GM19467 (cell line): Measurements from ENCODE around the gene CNTN4.
"Not testable (repeated sequence)": the region's sequence is repeated elsewhere in the genome, so short reads cannot be mapped to it uniquely, and the experiment has no call there.

Experiments
- ATAC-seq: cut with Tn5 transposase; IDR thresholded peaks from one replicate; pipeline ENCODE4 v1.9.1; 2021; ENCODE audit warnings: mild to moderate bottlenecking, moderate library complexity; ENCODE audit not compliant: unreplicated experiment

CNTN4 gene

DNA sequence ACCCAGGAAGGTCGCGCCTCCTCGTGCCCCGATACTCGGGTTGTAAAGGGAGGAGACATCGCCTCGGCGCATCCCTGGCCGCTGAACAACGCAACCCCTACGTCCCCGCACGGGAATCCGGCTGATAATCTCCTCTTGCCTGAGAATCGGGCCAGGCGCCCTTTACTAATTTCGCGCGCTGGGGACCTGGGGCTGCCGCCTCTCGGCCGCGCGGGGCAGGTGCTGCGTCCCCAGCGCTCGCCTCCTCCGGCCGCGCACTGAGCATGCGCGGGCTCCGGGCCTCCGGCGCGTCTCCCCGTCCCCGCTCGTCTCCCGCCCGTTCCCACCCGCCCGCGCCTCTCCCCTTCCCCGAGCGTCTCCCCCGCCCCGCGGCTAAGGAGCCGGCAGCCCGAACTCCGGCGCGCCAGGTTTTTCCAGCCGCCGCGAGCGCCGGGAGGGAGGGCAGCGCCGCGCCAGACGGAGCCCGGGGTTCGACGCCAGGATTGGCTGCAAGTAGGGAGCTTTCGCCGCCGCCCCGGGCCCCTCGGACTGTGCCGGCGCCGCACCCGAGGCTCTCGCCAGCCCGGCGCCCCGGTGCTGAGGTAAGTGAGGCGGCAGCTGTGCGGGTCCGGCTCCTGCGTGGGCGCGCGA, at the start of gene CNTN4:
CNTN4 (plus strand) TSS at position 469 of the 630 bp plus-strand sequence.
- no peak for ATAC-seq

DNA sequence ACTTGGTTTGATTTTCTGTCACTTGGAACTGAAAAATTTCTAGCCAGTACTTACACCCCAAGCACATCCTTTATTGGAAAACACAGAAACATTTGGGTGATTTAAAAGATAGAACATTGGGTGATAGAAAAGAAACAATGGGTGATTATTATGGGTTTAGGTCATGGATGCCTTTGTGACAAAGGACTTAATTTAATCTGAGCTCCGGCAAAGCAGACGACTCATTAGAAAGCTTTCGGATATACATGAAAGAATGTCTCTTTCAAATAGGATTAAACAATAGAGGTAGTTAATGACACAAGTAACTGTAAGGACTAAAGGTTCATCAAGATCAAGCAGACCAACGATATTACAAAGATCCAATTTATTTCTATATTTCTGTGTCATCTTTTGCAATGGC, 37.3 kb upstream of the CNTN4 start:
- ATAC-seq = no peak

DNA sequence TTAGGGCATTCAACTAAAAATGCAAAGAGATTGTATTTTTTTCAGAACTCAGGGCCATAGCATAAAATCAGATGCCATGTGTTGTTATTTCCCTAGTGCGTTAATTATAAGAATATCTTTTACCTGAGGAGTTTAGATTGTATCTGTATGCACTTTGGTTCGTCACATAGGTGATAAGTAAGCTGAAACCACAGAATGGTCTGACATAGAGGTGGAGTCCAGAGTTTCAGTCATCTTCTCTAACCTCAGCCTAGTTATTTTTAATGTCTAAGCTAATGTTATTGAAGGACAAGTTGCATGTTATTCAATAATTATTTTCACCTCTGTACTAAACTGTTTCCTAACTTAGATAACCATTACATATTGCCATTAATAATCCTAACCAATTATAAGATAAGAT, 27.1 kb upstream of the CNTN4 start:
- ATAC-seq = no peak

DNA sequence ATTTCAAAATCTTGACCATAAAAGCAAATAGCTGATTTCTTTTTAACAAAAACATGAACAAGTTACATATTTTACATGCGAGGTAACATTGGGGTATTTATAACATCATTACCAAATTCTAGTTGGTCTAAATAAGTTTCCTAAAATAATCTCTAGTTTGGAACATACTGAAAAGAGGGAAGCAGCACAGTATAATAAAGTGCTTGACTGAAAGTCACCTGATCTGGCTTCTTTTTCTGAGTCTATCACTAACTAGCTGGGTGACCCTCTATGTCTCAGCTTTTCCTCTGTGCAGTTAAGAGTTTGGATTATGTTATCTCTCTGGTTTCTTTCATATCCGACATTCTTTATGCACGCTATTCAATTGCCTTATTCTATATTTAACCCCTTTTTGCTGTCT, 19.8 kb upstream of the CNTN4 start:
- ATAC-seq = no peak

DNA sequence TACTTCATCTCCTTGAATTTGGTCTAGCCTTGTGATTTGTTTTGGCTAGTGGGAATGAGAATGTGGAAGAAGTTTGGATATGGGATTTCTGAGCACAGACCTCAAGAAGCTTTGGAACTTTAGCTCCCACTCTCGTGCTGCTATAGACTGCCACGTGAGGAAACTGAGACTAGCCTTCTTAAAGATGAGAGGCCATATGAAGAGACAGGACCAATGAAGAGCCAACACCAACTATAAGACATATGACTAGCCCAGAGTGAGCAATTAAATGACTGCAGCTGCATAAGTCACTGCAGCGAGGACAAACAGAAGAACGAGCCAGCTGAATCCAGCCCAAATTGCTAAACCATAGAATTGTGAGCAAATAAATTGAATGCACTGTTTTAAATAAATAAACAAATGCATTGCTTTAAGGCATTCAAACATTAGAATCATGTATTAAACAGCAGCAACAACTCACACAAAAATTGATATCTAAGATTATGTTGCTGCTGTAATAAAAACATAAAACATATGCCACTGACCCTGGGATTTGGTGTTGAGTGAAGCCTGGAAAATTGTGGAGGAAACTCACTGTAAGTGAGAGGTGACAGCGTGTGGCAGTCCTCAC, 15.7 kb upstream of the CNTN4 start:
- ATAC-seq = no peak

DNA sequence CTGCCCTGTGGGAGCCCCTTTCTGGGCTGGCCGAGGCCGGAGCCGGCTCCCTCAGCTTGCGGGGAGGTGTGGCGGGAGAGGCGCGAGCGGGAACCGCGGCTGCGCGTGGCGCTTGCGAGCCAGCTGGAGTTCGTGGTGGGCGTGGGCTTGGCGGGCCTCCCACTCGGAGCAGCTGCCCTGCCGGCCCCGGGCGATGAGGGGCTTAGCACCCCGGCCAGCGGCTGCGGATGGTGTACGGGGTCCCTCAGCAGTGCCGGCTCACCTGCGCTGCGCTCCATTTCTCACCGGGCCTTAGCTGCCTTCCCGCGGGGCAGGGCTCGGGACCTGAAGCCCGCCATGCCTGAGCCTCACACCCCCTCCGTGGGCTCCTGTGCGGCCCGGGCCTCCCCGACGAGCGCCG, 15.1 kb upstream of the CNTN4 start:
- ATAC-seq = not testable (repeated sequence)

DNA sequence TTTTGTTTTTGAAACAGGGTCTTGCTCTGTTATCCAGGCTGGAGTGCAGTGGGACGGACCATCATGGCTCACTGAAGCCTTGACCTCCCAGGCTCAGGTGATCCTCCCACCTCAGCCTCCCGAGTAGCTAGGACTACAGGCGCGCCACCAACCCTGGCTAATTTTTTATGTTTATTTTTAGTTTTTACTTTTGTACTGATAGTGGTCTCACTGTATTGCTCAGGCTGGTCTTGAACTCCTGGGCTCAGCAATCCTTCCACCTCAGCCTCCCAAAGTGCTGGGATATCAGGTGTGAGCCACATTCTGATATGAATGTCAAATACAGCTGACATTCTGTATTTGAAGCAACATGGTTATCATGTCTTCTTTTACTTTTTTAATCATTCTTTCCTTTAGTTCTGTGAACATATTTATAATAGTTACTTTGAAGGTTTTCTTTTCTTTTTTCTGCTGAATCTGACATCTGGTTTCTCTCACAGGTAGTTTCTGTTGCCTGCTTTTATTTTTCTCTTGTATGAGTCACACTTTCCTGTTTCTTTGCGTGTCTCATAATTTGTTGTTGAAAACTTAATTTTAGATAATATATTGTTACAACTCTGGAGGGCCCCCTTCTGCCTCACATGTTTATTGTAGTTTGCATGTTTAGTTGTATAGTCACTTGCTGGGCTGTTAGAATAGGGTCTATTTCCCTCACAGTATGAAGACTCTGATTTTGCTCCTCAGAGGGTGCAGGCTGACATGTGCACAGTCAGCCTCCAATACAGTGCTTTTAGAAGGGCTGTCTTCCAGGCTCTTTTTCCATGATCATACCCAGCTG, 8.4 kb upstream of the CNTN4 start:
- no peak for ATAC-seq

DNA sequence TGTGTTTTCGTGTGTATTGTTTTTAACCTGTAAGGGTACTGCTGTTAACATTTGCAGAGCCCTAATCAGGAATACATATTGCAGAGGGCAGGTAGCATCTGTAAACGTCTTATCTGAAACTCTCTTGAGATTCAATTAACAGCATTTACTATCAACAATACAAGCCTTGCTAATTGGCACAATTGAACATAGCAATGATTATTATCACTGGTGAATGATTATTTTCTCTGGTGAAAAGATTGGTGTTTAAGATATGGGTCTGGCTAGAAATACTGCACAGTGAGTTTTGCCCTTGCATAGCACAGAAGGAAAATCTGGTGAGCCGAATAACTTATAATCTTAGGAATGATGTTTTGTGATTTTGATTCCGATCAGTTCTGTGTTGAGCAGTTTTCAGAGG, 5.9 kb upstream of the CNTN4 start:
- no peak for ATAC-seq

DNA sequence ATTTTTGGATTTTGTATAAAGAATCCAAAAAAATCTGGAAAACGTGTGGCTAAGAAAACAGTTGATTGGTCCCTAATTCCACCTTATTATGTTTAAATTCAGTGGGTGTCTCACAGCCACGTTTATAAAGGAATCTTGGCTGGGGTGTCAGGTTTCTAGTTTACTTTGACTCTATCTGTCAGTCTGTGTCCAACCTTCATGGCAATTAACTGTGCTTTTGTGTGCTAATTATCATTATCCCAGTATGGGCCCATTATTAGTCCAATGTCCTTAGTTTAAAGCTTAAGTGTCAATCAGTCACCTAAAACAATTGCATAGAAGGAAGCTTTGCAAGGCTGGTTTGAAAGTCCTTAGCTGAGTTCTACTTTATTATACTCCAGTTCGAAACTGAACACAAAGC, 3.7 kb upstream of the CNTN4 start:
- ATAC-seq = no peak

DNA sequence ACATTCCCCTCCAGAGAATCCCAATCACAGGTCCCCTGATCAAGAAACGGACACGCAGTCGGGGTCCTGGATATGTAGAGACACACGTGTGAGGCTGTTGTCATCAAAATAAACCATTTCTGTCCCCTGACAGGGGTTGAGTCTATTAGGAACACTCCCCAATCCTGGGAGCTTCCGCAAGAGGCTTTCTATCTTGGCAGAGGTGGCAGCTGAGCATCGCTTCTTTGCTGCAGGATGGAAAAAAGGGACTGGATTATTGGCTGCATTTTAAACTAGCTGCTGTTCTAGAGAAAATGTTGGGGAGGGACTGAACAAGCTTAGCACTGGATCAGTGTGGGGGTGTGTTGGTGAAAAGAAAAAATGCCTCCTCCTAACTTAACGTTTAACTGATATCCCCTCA, 2.5 kb upstream of the CNTN4 start:
- ATAC-seq = no peak

DNA sequence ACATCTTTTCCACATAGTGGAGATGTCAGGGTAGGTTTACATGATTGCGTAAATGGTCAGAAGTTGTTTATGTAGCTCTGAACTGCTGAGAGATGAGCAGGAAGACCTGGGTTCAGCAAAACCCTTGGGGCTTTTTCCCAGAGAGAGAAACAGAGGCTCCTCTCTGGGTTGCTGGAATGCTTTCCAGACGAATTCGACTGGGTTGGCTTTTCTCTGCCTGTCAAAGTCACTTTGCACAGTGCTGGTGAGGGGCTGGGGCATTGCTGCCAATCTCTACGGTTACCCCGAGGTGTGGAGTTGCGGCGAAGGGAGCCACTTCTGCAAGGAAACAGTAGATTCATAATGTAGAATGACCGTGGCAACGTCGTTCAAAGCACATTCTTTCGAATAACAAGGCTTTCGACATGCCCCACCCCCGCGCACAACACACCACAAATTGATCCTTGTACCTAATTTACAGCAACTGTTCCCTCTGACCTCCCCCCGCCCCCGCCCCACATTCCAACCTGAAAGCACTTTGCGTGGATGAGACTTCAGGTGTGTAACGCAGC, 950 bp upstream of the CNTN4 start:
- ATAC-seq = no peak

DNA sequence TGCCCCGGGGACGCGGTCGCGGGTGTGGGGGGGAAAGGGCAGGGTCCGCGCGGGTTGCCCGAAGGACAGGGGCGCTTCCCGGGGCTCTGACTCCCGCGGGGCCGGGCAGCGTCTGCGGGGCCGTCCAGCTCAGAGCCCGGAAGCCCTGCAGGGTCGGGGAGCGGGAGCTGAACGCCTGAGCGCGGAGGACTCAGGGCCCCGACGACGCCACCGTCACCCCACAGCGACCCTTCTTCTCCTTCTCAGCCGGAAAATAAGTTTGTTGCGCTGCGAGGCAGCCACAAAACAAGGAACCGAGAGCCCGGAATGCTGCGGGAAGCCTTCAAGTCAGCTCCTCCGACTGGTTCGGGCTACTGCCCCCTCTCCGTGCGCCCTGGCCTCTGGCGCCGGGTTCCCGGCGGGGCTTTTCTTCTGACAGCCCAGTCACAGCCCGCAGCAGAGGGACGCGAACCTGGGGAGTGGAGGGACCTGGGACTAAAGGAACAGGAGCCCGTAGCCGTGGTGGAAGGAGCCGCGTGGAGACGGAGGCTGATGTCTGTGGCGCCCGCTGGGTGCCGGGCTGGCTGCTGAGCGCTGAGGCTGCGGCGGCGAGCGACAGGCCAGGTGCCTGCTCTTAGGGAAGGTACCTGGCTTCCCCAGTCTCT, 484 bp downstream of the CNTN4 start:
- ATAC-seq = no peak

DNA sequence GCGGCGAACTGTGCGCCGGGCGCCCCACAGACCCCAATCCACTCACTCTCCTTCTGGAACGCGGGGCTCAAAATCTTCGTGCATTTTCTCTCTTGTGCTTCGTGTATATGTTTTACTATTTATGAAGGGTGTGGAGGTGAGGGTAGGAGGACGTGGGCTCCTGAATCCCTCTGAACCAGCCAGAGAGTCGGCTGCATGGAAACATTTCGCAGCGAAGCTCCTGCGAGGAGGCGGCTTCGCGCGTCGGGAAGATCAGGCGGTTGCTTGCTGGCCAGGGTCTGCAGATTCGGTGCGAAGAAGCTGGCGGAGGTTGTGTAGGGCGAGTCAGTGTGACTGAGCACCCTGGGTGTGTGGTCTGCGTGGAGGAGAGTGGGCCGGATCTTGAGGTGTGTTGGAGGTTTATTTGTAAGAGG, 1.1 kb downstream of the CNTN4 start:
- ATAC-seq = no peak

DNA sequence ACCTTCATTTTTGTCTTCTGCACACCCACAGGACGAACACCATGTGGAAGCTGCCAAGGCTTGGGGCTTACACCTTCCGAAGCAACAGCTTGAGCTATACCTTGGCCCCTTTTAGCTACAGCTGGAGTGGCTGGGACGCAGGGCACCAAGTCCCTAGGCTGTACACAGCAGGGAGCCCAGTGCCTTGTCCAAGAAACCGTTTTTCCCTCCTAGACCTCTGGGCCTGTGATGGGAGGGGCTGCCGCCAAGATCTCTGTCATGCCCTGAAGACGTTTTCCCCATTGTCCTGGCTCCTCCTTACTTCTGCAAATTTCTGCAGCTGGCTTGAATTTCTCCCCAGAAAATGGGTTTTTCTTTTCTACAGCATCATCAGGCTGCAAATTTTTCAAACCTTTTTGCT, 7.8 kb downstream of the CNTN4 start:
- no peak for ATAC-seq

DNA sequence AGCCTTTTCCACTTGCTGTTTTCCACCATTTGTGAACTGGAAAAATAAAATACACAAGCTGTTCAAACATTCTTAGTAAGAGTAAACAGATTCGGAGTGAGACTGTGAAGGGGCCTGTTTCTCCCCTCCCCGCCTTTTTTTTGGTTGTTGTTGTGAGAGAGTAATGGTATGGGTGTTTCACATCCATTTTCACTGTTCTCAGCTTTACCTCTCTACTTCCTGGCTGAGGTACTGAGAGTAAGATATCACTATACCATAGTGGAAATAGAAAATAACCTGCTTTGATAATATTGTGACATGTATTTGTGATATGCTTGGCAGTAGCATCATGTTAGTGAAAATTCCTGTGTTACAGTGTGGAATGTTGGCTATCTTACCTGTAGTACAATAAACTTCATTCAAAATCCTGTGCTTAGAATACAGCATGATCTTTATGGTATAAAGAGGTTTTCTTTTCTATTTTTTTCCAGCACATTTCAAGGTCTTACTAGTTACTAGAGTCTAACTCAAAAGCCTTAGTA, 12.0 kb downstream of the CNTN4 start:
- no peak for ATAC-seq

DNA sequence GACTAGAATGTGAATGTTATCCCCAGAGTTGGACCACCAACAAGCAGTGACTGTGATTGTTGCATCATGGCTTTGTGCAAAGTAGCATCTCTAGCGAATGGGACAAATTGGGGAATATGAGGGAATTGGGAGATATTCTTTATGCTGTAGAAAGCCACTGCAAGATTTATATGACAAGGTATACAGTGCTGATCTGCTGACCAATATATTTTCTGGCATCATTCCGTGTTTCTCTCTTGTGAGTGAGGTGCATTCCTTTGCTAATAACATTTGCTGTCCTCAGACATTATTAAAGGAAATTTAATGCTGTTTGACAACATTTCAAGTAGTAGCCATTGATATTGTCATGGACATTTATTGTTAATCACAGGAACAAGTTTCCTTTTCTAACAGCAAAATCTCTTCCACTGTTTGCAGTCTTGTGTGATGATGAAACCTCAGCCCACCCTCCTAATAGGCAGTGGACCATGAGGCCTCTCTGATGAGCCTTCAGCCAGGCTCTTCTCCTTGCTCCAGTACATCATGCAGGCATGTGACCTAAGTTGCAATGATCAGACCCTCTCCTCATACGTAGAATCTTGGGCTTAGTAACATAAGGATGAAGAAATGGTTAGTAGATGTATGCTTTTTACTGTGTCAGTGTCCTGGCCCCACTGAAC, 16.1 kb downstream of the CNTN4 start:
- no peak for ATAC-seq

DNA sequence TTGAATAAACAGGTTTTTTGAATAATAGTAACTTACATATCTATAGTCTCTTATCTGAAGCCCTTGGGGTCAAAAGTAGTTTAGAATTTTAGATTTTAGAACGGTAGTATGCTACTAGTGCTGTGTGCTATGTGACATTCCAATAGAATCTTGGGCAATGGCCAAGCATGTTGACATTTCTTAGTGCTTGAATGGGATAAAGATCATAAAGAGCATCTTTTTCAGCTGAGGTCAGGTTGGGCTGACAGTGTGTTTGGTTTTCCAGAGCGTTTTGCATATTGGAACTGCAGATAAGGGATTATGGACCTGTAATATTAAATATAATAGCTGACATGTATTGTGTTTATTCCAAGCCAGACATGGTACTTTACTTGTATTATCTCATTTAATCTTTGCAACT, 32.1 kb downstream of the CNTN4 start:
- no peak for ATAC-seq

DNA sequence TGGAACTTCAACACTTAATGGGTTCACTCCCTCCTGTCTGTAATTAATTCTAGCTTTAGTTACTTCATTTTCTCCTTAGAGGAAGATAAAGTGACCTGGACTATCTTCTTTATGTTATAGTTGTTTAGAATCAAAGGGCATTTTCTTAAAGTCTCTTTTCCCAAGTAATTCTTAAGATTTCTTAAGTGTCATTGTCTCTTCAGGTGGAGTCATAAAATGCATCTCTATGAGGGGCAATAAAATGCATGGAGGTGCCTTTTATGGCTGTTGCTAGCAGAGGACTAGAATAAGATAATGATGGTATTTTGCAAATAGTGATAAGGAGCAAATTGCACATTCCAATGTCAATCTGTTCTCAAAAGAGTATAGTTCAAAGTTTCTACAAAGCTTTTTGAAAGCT, 34.5 kb downstream of the CNTN4 start:
- ATAC-seq = no peak

DNA sequence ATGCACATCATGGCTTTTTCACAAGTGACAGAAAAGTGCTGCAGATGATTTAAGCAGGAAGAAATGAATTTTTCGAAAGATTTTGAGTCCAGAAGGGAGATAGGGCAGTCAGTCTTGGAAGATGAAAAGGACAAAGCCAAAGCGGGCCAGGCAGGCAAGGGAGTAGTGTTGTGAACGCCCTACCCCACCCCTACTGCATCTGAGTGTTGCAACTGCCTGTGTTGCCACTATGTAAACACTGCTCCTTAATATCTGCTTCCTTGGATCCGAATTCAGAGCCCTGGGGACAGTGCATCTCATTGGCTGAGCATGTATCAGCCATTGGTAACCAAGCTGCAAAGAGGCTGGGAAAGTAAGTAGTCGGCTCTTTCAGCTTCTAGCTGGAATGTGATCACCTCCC, 39.0 kb downstream of the CNTN4 start:
- no peak for ATAC-seq

DNA sequence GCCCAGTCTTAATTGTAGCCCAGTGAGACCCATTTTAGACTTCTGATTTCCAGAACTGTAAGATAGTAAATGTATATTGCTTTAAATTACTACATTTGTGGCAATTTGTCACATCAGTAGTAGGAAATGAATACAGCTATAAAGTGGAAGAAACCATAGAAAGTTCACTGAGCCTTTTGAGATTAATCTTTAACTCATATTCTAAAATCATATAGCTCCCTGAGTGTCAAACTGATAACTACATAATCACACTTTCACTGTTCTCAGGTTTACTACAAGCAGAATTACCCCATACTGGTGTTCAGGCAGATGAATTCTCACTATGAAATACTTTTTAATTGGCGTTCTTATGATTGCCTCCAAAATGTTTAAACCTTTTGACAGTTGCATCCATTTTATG, 42.8 kb downstream of the CNTN4 start:
- ATAC-seq = no peak
